ENCODE results near the gene MARCHF9. TPM values are rescaled to one million over a fixed set of nuclear protein-coding genes. Genes with fewer than 3 reads are reported as not detected.

Gene MARCHF9
- total and polyA plus RNA-seq, 2 donors (not counting 1 experiment from before 2014, with no cell fraction given) = 3.8 to 4.8 TPM

DNA sequence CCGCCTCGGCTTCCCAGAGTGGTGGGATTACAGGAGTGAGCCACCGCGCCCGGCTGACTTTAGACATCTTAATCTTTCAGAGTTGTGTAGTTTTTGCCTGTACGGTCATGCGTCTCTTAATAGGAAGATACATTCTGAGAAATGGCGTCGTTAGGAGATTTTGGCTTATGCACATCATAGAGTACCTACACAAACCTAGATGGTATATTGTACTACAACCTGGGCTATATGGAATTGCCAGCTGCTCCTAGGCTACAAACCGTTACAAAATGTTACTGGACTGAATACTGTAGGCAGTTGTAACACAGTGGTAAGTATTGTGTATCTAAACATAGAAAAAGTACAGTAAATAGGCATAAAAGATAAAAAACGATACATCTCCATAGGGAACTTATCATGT lies 29.0 kb downstream of the MARCHF9 start:
- Histone ChIP-seq H3K36me3 (ENCODE audit: control insufficient read depth, insufficient read depth, low read length) (peaks cover 3% of the 10 kb centered on the region), H3K4me3 (replicated peaks in 1 of 4; ENCODE audit: control extremely low read depth in 1 of 4, insufficient read depth in 1 of 4, low read depth in 3 of 4, low read length in 4 of 4) (peak overlapping the region in 1 of 4 experiments; percentile 100), H3K27ac (ENCODE audit: insufficient read depth, low read length) (no peak overlapping the region), H3K4me2 (ENCODE audit: extremely low read depth, insufficient read depth, low read length) (no peak overlapping the region), H3K4me1 (ENCODE audit: control insufficient read depth, extremely low read depth, insufficient read depth, low read length) (no peaks in the 10 kb centered on the region), H3K79me2 (ENCODE audit: control insufficient read depth, insufficient read depth, low read length) (peaks cover 16% of the 10 kb centered on the region), H4K20me1 (ENCODE audit: control insufficient read depth, extremely low read depth, insufficient read depth, low read length) (no peaks in the 10 kb centered on the region), H2AFZ (ENCODE audit: low read length) (no peak overlapping the region), H3K27me3 (ENCODE audit: control insufficient read depth, insufficient read depth, low read length) (no peaks in the 10 kb centered on the region), H3K9ac (ENCODE audit: insufficient read depth, low read length) (no peak overlapping the region), H3K9me3 (ENCODE audit: control insufficient read depth, insufficient read depth, low read depth, low read length) (no peaks in the 10 kb centered on the region)
- no peak for DNase-seq (ENCODE audit: low read depth in 2 of 2)
- TF ChIP-seq, protein P1, sequence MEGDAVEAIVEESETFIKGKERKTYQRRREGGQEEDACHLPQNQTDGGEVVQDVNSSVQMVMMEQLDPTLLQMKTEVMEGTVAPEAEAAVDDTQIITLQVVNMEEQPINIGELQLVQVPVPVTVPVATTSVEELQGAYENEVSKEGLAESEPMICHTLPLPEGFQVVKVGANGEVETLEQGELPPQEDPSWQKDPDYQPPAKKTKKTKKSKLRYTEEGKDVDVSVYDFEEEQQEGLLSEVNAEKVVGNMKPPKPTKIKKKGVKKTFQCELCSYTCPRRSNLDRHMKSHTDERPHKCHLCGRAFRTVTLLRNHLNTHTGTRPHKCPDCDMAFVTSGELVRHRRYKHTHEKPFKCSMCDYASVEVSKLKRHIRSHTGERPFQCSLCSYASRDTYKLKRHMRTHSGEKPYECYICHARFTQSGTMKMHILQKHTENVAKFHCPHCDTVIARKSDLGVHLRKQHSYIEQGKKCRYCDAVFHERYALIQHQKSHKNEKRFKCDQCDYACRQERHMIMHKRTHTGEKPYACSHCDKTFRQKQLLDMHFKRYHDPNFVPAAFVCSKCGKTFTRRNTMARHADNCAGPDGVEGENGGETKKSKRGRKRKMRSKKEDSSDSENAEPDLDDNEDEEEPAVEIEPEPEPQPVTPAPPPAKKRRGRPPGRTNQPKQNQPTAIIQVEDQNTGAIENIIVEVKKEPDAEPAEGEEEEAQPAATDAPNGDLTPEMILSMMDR (conservative IDR thresholded peaks at IDR 0.05 in 1 of 2, IDR thresholded peaks at IDR 0.05 in 1 of 2; ENCODE audit: low read depth in 1 of 2, low read length in 2 of 2) = no peak
- TF ChIP-seq EZH2 (IDR thresholded peaks at IDR 0.05; ENCODE audit: low read length, missing control alignments) = no peak

DNA sequence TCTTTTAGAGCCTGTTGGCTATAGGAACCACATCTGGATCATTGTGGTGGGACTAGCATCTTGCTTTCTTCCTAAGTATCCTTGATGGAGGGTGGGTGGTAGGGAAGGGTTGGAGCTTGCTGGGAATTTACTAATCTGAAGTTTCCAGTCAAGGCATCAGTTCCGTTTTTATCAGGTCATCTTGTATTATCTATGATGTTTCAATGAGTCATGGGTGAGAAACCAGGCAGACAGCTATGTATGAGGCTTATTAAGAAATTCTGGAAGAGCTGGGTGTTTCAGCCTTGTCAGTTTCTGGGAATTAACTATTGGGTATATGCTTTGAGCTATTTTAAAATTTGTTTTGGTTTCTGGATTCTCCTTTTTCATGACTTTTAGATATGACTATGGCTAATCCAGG lies 39.0 kb downstream of the MARCHF9 start:
- peak overlapping the region; percentile 33 for H3K4me2 ChIP-seq (ENCODE audit: extremely low read depth, insufficient read depth, low read length)
- no peak overlapping the region for H3K4me3 ChIP-seq (replicated peaks in 1 of 4; ENCODE audit: control extremely low read depth in 1 of 4, insufficient read depth in 1 of 4, low read depth in 3 of 4, low read length in 4 of 4)
- no peak overlapping the region for H2AFZ ChIP-seq (ENCODE audit: low read length)
- TF ChIP-seq EZH2 (IDR thresholded peaks at IDR 0.05; ENCODE audit: low read length, missing control alignments) = no peak
- TF ChIP-seq, protein P1 (conservative IDR thresholded peaks at IDR 0.05 in 1 of 2, IDR thresholded peaks at IDR 0.05 in 1 of 2; ENCODE audit: low read depth in 1 of 2, low read length in 2 of 2) = no peak
- H3K79me2 ChIP-seq (ENCODE audit: control insufficient read depth, insufficient read depth, low read length) = no peaks in the 10 kb centered on the region
- peaks cover 8% of the 10 kb centered on the region for H3K4me1 ChIP-seq (ENCODE audit: control insufficient read depth, extremely low read depth, insufficient read depth, low read length)
- H3K27me3 ChIP-seq (ENCODE audit: control insufficient read depth, insufficient read depth, low read length) = no peaks in the 10 kb centered on the region
- H3K27ac ChIP-seq (ENCODE audit: insufficient read depth, low read length) = peak overlapping the region; percentile 75
- H3K9me3 ChIP-seq (ENCODE audit: control insufficient read depth, insufficient read depth, low read depth, low read length) = no peaks in the 10 kb centered on the region
- peak; percentile 61 to 91 for DNase-seq (ENCODE audit: low read depth in 2 of 2)
- H4K20me1 ChIP-seq (ENCODE audit: control insufficient read depth, extremely low read depth, insufficient read depth, low read length) = no peaks in the 10 kb centered on the region
- peaks cover 3% of the 10 kb centered on the region for H3K36me3 ChIP-seq (ENCODE audit: control insufficient read depth, insufficient read depth, low read length)
- peak overlapping the region; percentile 13 for H3K9ac ChIP-seq (ENCODE audit: insufficient read depth, low read length)

DNA sequence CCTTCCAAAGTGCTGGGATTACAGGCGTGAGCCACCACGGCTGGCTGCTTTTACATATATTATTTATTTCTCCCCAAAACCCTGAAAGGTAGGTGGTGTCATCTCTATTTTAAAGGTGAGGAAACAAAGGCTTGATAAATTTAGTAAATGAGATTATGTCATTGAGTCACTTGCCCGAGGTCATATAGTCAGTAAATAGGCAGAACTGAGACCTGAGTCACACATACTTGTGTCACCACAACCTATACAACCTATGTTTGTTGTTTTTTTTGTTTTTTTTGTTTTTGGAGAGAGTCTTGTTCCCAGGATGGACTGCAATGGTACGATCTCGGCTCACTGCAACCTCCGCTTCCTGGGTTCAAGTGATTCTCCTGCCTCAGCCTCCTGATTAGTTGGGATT lies 40.5 kb downstream of the MARCHF9 start:
- no peak overlapping the region for H3K4me3 ChIP-seq (replicated peaks in 1 of 4; ENCODE audit: control extremely low read depth in 1 of 4, insufficient read depth in 1 of 4, low read depth in 3 of 4, low read length in 4 of 4)
- H3K27ac ChIP-seq (ENCODE audit: insufficient read depth, low read length) = peak overlapping the region; percentile 34
- no peak overlapping the region for H2AFZ ChIP-seq (ENCODE audit: low read length)
- H3K9me3 ChIP-seq (ENCODE audit: control insufficient read depth, insufficient read depth, low read depth, low read length) = no peaks in the 10 kb centered on the region
- TF ChIP-seq EZH2 (IDR thresholded peaks at IDR 0.05; ENCODE audit: low read length, missing control alignments) = no peak
- TF ChIP-seq, protein P1 (conservative IDR thresholded peaks at IDR 0.05 in 1 of 2, IDR thresholded peaks at IDR 0.05 in 1 of 2; ENCODE audit: low read depth in 1 of 2, low read length in 2 of 2) = no peak
- peaks cover 3% of the 10 kb centered on the region for H3K36me3 ChIP-seq (ENCODE audit: control insufficient read depth, insufficient read depth, low read length)
- H3K4me2 ChIP-seq (ENCODE audit: extremely low read depth, insufficient read depth, low read length) = no peak overlapping the region
- peak in 1 of 2 donors; percentile 45 for DNase-seq (ENCODE audit: low read depth in 2 of 2)
- no peak overlapping the region for H3K9ac ChIP-seq (ENCODE audit: insufficient read depth, low read length)
- no peaks in the 10 kb centered on the region for H3K79me2 ChIP-seq (ENCODE audit: control insufficient read depth, insufficient read depth, low read length)
- peaks cover 8% of the 10 kb centered on the region for H3K4me1 ChIP-seq (ENCODE audit: control insufficient read depth, extremely low read depth, insufficient read depth, low read length)
- no peaks in the 10 kb centered on the region for H4K20me1 ChIP-seq (ENCODE audit: control insufficient read depth, extremely low read depth, insufficient read depth, low read length)
- H3K27me3 ChIP-seq (ENCODE audit: control insufficient read depth, insufficient read depth, low read length) = no peaks in the 10 kb centered on the region

All from fibroblast of lung (primary cell).